ENCODE results near the gene SORD.
"Not testable (repeated sequence)": the region's sequence is repeated elsewhere in the genome, so short reads cannot be mapped to it uniquely, and the experiment has no call there.

Gene SORD

DNA sequence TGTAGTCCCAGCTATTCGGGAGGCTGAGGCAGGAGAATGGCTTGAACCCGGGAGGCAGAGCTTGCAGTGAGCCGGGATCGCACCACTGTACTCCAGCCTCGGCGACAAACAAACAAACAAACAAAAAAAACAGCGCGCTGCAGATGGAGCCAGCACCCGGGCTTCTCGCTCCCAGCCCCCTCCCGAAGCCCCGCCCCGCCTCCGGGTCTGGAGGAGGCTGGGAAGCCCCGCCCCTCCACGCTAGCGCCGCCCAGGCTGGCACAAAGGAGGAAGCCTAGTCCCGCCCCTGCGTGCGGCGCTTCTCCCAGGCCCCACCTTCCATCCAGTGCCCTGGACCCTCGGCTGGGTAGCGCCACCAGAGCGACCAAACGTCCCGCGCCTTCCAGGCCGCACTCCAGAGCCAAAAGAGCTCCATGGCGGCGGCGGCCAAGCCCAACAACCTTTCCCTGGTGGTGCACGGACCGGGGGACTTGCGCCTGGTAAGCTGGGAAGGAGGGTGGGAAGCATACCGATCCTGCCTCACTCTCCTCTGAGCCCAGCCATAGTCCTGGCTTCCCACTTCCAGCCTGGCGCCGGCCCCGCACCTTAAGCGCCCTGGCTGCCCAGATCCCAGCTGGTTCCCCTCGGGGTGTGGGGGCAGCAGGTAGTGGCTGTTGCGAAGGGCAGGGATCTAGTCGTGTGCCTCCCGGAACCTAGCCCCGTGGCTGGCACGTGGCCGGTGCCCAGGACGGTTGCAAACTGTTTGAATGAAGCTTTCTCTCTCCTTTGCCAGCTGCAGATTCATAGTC lies at the start of gene SORD:
SORD (plus strand) TSS at position 325 of the 788 bp plus-strand sequence; CDS start at position 414, 89 bp downstream.
- DNase-seq (ENCODE audit: low read depth), result peak; percentile 44
- H3K4me3 ChIP-seq (ENCODE audit: low read depth, low read length), result peak within 1 kb of the TSS; percentile 68

DNA sequence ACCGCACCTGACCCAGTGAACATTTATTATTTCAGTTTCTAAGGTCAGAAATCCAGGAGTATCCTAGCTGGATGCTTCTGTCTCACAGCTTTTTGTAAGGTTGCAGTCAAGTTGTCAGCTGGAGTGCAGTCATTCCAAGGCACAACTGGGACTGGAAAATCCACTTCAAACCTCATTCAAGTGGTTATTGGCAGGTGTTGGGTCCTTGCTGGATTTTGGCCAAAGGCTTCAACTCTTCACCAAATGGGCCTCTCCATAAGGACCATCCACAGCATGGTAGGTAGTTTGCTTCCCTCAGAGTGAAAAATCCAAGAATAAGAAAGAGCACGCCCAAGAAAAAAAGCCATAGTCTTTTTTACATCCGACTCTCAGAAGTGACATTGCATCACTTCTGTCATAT lies 46.8 kb upstream of the SORD start:
- H3K4me3 ChIP-seq (ENCODE audit: low read depth, low read length); DNase-seq (ENCODE audit: low read depth): not testable (repeated sequence)

DNA sequence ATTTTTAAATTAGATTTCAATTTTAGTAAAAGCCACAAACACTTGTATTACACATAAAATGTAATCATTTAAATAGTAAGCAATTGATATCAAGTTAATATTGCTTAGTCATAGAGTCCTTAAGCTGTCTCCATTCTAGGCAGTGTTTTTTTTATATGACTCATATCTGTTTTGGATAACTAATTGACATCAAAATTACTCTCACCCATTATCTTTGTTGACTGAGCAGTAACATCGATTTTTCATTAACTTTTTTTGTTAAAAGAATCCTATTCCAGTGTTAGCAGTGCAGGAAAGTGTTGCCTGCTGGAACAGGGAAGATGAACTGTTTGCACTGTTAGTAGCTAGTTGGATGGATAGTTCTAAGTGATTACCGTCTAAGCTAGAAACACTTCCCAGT lies 45.2 kb upstream of the SORD start:
- H3K4me3 ChIP-seq (ENCODE audit: low read depth, low read length); DNase-seq (ENCODE audit: low read depth): not testable (repeated sequence)

DNA sequence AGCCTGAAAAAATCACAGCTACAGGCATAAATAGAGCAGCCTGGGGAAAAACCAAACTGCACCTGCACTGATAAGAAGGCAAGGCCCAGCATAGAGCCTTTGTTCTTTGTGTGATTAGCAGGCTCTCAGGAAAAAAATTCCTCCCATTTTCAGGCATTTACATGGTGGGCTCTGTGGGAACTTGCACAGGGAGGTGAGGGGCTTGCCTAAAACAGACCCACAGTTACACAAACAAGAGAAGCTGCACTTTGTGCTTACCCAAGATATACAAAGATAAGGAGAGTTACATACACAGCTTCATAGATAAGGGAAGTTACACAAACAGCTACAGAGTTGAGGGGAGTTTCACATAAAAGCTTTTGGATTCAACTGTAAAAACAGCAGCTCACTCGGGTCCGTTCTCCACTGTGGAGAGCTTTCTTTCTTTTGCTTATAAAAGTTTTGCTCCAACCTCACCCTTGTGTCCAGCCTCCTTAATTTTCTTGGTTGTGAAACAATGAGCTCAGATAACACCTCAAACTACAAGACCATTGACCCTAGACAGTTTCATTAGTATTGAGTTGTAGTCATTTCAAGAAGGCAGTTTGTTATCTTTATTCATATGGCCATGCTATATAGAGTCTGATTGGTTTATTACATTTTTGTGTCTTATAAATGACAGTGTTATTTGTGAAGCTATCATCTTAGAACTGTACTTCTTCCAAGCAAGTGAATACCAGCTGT lies 43.2 kb upstream of the SORD start:
- DNase-seq (ENCODE audit: low read depth); H3K4me3 ChIP-seq (ENCODE audit: low read depth, low read length): not testable (repeated sequence)

GRCh38 chr15:44984144-44984543 lies 38.9 kb upstream of the SORD start:
- not testable (repeated sequence) for H3K4me3 ChIP-seq (ENCODE audit: low read depth, low read length); DNase-seq (ENCODE audit: low read depth)

DNA sequence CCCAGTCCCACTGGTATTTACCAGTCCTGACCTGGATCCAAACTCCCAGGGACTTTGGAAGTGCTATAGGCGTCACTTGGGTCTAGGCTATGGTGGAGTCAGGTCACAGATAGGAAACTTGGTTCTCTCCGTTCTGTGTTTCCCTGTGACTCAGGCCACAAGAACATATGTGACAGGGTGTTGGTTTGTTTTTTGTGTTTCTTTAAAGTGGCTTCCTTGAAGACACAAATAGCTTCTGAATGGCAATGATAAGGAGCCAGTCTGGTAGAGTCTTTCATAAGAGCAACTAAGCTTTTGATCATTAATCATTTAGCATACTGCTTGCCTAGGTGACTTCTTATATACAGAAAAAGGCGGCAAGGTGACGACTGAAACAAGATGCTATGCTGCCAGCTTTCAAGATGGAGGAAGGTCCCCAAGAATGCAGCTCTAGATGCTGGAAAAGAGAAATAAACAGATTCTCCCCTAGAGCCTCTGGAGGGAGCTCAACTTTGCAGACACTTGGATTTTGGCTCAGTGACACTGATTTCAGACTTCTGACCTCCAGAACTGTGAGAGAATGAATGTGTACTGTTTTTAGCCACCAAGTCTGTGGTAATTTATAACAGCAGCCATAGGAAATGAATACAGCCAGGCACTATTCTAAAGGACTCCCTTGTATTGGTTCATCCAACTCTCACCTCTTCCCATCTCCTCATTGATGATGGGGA lies 36.5 kb upstream of the SORD start:
- DNase-seq (ENCODE audit: low read depth); H3K4me3 ChIP-seq (ENCODE audit: low read depth, low read length): not testable (repeated sequence)

DNA sequence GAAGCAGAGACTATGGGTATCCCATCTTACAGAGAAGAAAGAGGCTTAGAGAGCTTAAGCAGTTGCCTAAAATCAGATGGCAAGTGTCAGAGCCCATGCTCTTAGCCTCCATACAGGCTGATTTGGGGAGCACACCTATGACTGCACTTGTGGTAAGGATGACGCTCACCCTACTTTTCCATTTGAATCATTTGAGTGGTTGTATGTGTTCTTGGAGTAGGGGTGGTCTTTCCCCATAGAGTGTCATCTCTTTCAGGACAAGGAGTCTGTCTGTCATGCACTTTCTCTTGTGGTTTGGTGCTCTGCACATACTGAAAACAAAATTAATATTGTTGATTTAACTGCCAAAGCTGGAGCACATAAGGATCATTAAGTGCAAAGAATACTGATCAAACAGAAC lies 35.3 kb upstream of the SORD start:
- H3K4me3 ChIP-seq (ENCODE audit: low read depth, low read length); DNase-seq (ENCODE audit: low read depth): not testable (repeated sequence)

GRCh38 chr15:44988184-44988869 lies 34.7 kb upstream of the SORD start:
- H3K4me3 ChIP-seq (ENCODE audit: low read depth, low read length); DNase-seq (ENCODE audit: low read depth): not testable (repeated sequence)

DNA sequence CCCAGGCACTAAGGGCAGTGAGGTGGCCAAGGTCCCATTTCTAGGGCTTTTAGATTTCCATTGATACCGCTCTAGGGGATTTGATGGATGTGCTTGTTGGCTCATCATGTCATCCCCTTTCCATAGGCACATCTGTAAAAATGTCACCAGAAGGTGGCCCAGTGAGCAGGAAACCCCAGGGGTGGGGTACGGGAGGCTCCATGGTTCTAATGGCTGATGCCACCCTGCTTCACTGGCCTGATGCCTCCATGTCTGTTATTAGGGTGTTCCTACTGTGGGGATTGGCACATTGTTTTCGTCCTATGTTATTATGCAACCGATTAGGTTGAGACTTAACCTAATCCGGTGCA lies 34.1 kb upstream of the SORD start:
- not testable (repeated sequence) for DNase-seq (ENCODE audit: low read depth)

DNA sequence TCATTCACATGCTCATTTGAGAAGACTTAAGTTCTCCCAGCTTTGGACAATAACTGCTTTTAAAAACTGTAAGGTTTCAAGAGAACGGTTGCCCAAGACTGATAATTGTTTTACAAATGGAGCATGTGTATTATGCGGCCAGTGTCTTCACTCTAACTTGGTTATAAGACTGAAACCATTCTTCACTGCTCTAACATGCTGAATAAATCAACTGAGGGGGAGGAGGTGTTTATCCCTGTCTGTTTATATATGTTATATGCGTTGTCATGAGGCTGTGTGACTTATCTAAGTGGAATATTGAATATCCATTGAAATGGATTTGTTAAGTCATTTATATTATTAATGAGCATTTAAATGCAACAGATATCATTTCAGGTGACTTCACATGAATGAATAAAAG lies 25.4 kb upstream of the SORD start:
- H3K4me3 ChIP-seq (ENCODE audit: low read depth, low read length); DNase-seq (ENCODE audit: low read depth): not testable (repeated sequence)

More for the DNA sequence above, 34.1 kb upstream of the SORD start:
- H3K4me3 ChIP-seq (ENCODE audit: low read depth, low read length), result not testable (repeated sequence)

- DNase-seq (ENCODE audit: low read depth), result no peak
- no peak overlapping the region for H3K4me3 ChIP-seq (ENCODE audit: low read depth, low read length)
Observed at GRCh38 chr15:44999105-44999504, 23.9 kb upstream of the SORD start.

- not testable (repeated sequence) for DNase-seq (ENCODE audit: low read depth); H3K4me3 ChIP-seq (ENCODE audit: low read depth, low read length)
Observed at GRCh38 chr15:45001180-45001579, 21.8 kb upstream of the SORD start.

GRCh38 chr15:45003731-45004410 lies 19.1 kb upstream of the SORD start:
- DNase-seq (ENCODE audit: low read depth); H3K4me3 ChIP-seq (ENCODE audit: low read depth, low read length): not testable (repeated sequence)

- not testable (repeated sequence) for H3K4me3 ChIP-seq (ENCODE audit: low read depth, low read length); DNase-seq (ENCODE audit: low read depth)
Observed at GRCh38 chr15:45004590-45005175, 18.3 kb upstream of the SORD start.

DNA sequence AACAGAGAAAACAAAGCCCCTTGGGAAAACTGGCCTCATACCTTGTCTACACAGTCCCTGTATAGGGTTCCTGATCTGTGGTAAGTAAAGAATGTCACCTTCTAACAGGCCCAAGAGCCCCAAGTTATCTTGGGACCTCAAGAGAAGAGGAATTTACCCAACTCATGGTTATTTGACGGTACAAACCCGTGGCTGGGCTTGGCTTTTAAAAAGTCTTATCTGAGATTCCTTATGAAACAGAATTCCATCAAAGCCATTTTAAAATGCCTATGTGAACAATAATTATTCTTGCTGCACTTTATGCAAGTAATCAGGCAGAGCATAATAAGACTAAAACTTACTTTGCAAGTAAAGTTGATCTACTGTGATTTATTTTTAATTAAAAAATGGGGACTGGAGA lies 13.9 kb upstream of the SORD start:
- no peak for DNase-seq (ENCODE audit: low read depth)
- no peak overlapping the region for H3K4me3 ChIP-seq (ENCODE audit: low read depth, low read length)

DNA sequence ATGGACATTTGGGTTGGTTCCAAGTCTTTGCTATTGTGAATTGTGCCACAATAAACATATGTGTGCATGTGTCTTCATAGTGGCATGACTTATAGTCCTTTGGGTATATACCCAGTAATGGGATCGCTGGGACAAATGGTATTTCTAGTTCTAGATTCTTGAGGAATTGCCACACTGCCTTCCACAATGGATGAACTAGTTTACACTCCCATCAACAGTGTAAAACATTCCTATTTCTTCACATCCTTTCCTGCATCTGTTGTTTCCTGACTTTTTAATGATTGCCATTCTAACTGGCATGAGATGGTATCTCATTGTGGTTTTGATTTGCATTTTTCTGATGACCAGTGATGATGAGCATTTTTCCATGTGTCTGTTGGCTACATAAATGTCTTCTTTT lies 7.9 kb upstream of the SORD start:
- not testable (repeated sequence) for H3K4me3 ChIP-seq (ENCODE audit: low read depth, low read length); DNase-seq (ENCODE audit: low read depth)

GRCh38 chr15:45020222-45020900 lies 2.6 kb upstream of the SORD start:
- not testable (repeated sequence) for H3K4me3 ChIP-seq (ENCODE audit: low read depth, low read length); DNase-seq (ENCODE audit: low read depth)

DNA sequence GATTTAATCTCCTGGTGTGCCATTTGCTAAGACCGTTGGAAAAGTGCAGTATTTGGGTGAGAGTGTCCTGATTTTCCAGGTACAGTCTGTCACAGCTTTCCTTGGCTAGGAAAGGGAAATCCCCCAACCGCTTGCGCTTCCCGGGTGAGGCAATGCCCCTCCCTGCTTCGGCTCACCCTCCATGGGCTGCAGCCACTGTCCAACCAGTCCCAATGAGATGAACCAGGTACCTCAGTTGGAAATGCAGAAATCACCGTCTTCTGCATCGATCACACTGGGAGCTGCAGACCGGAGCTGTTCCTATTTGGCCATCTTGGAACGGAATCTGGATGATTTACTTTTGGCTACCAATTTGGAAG lies 2.1 kb upstream of the SORD start:
- not testable (repeated sequence) for DNase-seq (ENCODE audit: low read depth); H3K4me3 ChIP-seq (ENCODE audit: low read depth, low read length)

Measured in skeletal muscle cell (primary cell).